ENCODE measurements around the gene TMEM231. TPM values are rescaled to one million over a fixed set of nuclear protein-coding genes. Genes with fewer than 3 reads are reported as not detected.
"Not testable (repeated sequence)": the region's sequence is repeated elsewhere in the genome, so short reads cannot be mapped to it uniquely, and the experiment has no call there.

Gene TMEM231
- total RNA-seq, 1 experiment from 2014 or later: 9.7 TPM

GRCh38 chr16:75545879-75546278 lies 10.2 kb downstream of the TMEM231 start:
- H3K27me3 ChIP-seq (ENCODE audit: insufficient read depth, low read length); BruUV-seq (replicated peaks); H3K36me3 ChIP-seq (ENCODE audit: control insufficient read depth in 1 of 2, insufficient read depth in 2 of 2, low read length in 2 of 2); H3K4me1 ChIP-seq (ENCODE audit: control insufficient read depth in 1 of 2, insufficient read depth in 2 of 2, low read length in 2 of 2); H3K9ac ChIP-seq (ENCODE audit: low read length); H2AFZ ChIP-seq (ENCODE audit: low read depth, low read length, poor library complexity, severe bottlenecking); H3K79me2 ChIP-seq (ENCODE audit: insufficient read depth, low read length); H4K20me1 ChIP-seq (ENCODE audit: insufficient read depth); ATAC-seq; RAD21 ChIA-PET (ENCODE audit: low non-redundant PET in 1 of 2, low total read pairs in 2 of 2, uncharacterized antibody in 2 of 2, unreplicated experiment in 2 of 2); H3K4me3 ChIP-seq (replicated peaks in 1 of 2; ENCODE audit: low read depth in 1 of 2, low read length in 2 of 2); intact Hi-C loops (cut with micrococcal nuclease); H3K4me2 ChIP-seq (ENCODE audit: low read length); DNase-seq (ENCODE audit: low read depth, low spot score); H3K27ac ChIP-seq (ENCODE audit: low read depth, low read length); H3K9me3 ChIP-seq (ENCODE audit: control insufficient read depth in 1 of 2, insufficient read depth in 1 of 2, low read depth in 1 of 2, low read length in 2 of 2); POLR2A ChIA-PET; H3K9me2 ChIP-seq (ENCODE audit: insufficient read depth): not testable (repeated sequence)
- CTCF ChIA-PET: interaction anchor here (0.7 kb wide), 1 partner anchor 28 kb away, joined by 3 read pairs; no protein-coding TSS in a partner anchor

GRCh38 chr16:75542462-75542861 lies 13.6 kb downstream of the TMEM231 start:
- H3K27ac ChIP-seq (ENCODE audit: low read depth, low read length); H3K9me3 ChIP-seq (ENCODE audit: control insufficient read depth in 1 of 2, insufficient read depth in 1 of 2, low read depth in 1 of 2, low read length in 2 of 2); H3K27me3 ChIP-seq (ENCODE audit: insufficient read depth, low read length); intact Hi-C loops (cut with micrococcal nuclease); H3K4me2 ChIP-seq (ENCODE audit: low read length); H3K79me2 ChIP-seq (ENCODE audit: insufficient read depth, low read length); H3K36me3 ChIP-seq (ENCODE audit: control insufficient read depth in 1 of 2, insufficient read depth in 2 of 2, low read length in 2 of 2); POLR2A ChIA-PET; H3K9me2 ChIP-seq (ENCODE audit: insufficient read depth); BruUV-seq (replicated peaks); H4K20me1 ChIP-seq (ENCODE audit: insufficient read depth); H2AFZ ChIP-seq (ENCODE audit: low read depth, low read length, poor library complexity, severe bottlenecking); RAD21 ChIA-PET (ENCODE audit: low non-redundant PET in 1 of 2, low total read pairs in 2 of 2, uncharacterized antibody in 2 of 2, unreplicated experiment in 2 of 2); ATAC-seq; H3K4me1 ChIP-seq (ENCODE audit: control insufficient read depth in 1 of 2, insufficient read depth in 2 of 2, low read length in 2 of 2); H3K4me3 ChIP-seq (replicated peaks in 1 of 2; ENCODE audit: low read depth in 1 of 2, low read length in 2 of 2); DNase-seq (ENCODE audit: low read depth, low spot score); H3K9ac ChIP-seq (ENCODE audit: low read length): not testable (repeated sequence)
- CTCF ChIA-PET: interaction anchor here (1.4 kb wide), 1 partner anchor 25 kb away, joined by 7 read pairs; no protein-coding TSS in a partner anchor

- no peak overlapping the region for H2AFZ ChIP-seq (ENCODE audit: low read depth, low read length, poor library complexity, severe bottlenecking)
- peaks cover 0 to under 1% of the 10 kb centered on the region in 2 experiments; a peak in 1 of 4 replicates for H3K4me1 ChIP-seq (ENCODE audit: control insufficient read depth in 1 of 2, insufficient read depth in 2 of 2, low read length in 2 of 2)
- no peaks in the 10 kb centered on the region; a peak in 1 of 4 replicates for H3K36me3 ChIP-seq (ENCODE audit: control insufficient read depth in 1 of 2, insufficient read depth in 2 of 2, low read length in 2 of 2)
- H3K4me2 ChIP-seq (ENCODE audit: low read length): no peak overlapping the region
- no peaks in the 10 kb centered on the region for H4K20me1 ChIP-seq (ENCODE audit: insufficient read depth)
- no TSS peak for BruUV-seq (replicated peaks)
- H3K4me3 ChIP-seq (replicated peaks in 1 of 2; ENCODE audit: low read depth in 1 of 2, low read length in 2 of 2): no peak overlapping the region
- TF ChIP-seq ELF1 (IDR thresholded peaks at IDR 0.05; ENCODE audit: borderline replicate concordance, low read depth) (no peak), FOSL1 (IDR thresholded peaks at IDR 0.05; ENCODE audit: low read depth) (no peak), RAD21 (IDR thresholded peaks at IDR 0.05; ENCODE audit: low read depth) (no peak), YY1 (IDR thresholded peaks at IDR 0.05; ENCODE audit: extremely low read depth, insufficient replicate concordance, low read depth, low read length) (no peak), EZH2 (IDR thresholded peaks at IDR 0.05) (no peak), REST (IDR thresholded peaks at IDR 0.05; ENCODE audit: low read depth) (no peak)
- ATAC-seq: no peak
- no peaks in the 10 kb centered on the region for H3K27me3 ChIP-seq (ENCODE audit: insufficient read depth, low read length)
- H3K9me3 ChIP-seq (ENCODE audit: control insufficient read depth in 1 of 2, insufficient read depth in 1 of 2, low read depth in 1 of 2, low read length in 2 of 2): no peaks in the 10 kb centered on the region
- POLR2A ChIA-PET: no interaction called here
- H3K9me2 ChIP-seq (ENCODE audit: insufficient read depth): no peaks in the 10 kb centered on the region
- no peak overlapping the region for H3K9ac ChIP-seq (ENCODE audit: low read length)
- intact Hi-C loops (cut with micrococcal nuclease): no loop called here
- RAD21 ChIA-PET (ENCODE audit: low non-redundant PET in 1 of 2, low total read pairs in 2 of 2, uncharacterized antibody in 2 of 2, unreplicated experiment in 2 of 2): no interaction called here
- CTCF ChIA-PET: interaction anchor here (0.9 to 1.4 kb wide), 2 partner anchors 9 to 24 kb away, joined by 4 read pairs; no protein-coding TSS in a partner anchor
- H3K27ac ChIP-seq (ENCODE audit: low read depth, low read length): no peak overlapping the region
- no peaks in the 10 kb centered on the region for H3K79me2 ChIP-seq (ENCODE audit: insufficient read depth, low read length)
- DNase-seq (ENCODE audit: low read depth, low spot score): no peak
Measured at GRCh38 chr16:75541236-75541635, 14.8 kb downstream of the TMEM231 start.
